H9 (cell line): ENCODE results near the gene SIL1. TPM values are rescaled to one million over a fixed set of nuclear protein-coding genes. Genes with fewer than 3 reads are reported as not detected.
A peak's percentile ranks its signal among the peaks of the same experiment; 100 is the strongest.

Experiments used
- DNase-seq: peaks from one replicate; pipeline ENCODE4 v3.0.0-alpha.2; 2017
- H2AFZ ChIP-seq: one replicate; pipeline ENCODE4 v1.6.1; 2013; ENCODE audit warnings: mild to moderate bottlenecking, low read length, control low read depth, moderate library complexity
- H2AK5ac ChIP-seq: 2 replicates; pipeline ENCODE4 v1.6.1; 2013; ENCODE audit warnings: low read length, control low read depth, mixed read lengths; ENCODE audit not compliant: insufficient read length
- H2BK120ac ChIP-seq: one replicate; pipeline ENCODE4 v1.6.1; 2013; ENCODE audit warnings: low read depth, mild to moderate bottlenecking, low read length, control low read depth, inconsistent platforms; ENCODE audit not compliant: poor library complexity, severe bottlenecking
- H2BK12ac ChIP-seq: 2 replicates; pipeline ENCODE4 v1.6.1; 2013; ENCODE audit warnings: low read length, control low read depth, mixed read lengths, low read depth; ENCODE audit not compliant: insufficient read length
- H2BK15ac ChIP-seq: 2 replicates; pipeline ENCODE4 v1.6.1; 2013; ENCODE audit warnings: low read depth, low read length, control low read depth
- H2BK20ac ChIP-seq: one replicate; pipeline ENCODE4 v1.6.1; 2013; ENCODE audit warnings: low read depth, mild to moderate bottlenecking, low read length, control low read depth, inconsistent platforms; ENCODE audit not compliant: poor library complexity, severe bottlenecking
- H2BK5ac ChIP-seq: 2 replicates; pipeline ENCODE4 v1.6.1; 2013; ENCODE audit warnings: low read length, control low read depth, mixed read lengths; ENCODE audit not compliant: insufficient read length
- H3K14ac ChIP-seq: 2 replicates; pipeline ENCODE4 v1.6.1; 2013; ENCODE audit warnings: low read length, control low read depth; ENCODE audit not compliant: insufficient read depth
- H3K18ac ChIP-seq: 2 replicates; pipeline ENCODE4 v1.6.1; 2013; ENCODE audit warnings: low read depth, mild to moderate bottlenecking, mixed read lengths, low read length, control low read depth; ENCODE audit not compliant: insufficient read length
- H3K23ac ChIP-seq: 2 replicates; pipeline ENCODE4 v1.6.1; 2013; ENCODE audit warnings: low read length, control low read depth, mixed read lengths, low read depth; ENCODE audit not compliant: insufficient read length
- H3K23me2 ChIP-seq: 2 replicates; pipeline ENCODE4 v1.6.1; 2013; ENCODE audit warnings: low read depth, mild to moderate bottlenecking, mixed read lengths, low read length, control low read depth; ENCODE audit not compliant: insufficient read length, poor library complexity, severe bottlenecking
- H3K27ac ChIP-seq: 2 replicates; pipeline ENCODE4 v1.5.1; 2013; ENCODE audit warnings: low read length, control low read depth, mixed read lengths, low read depth; ENCODE audit not compliant: insufficient read length
- H3K27me3 ChIP-seq: 2 replicates; pipeline ENCODE4 v1.6.1; 2013; ENCODE audit warnings: low read length, control low read depth, inconsistent platforms; ENCODE audit not compliant: insufficient read depth
- H3K4ac ChIP-seq: 2 replicates; pipeline ENCODE4 v1.6.1; 2013; ENCODE audit warnings: low read depth, mild to moderate bottlenecking, control low read depth, inconsistent platforms, low read length, moderate library complexity
- H3K4me1 ChIP-seq: 2 replicates; pipeline ENCODE4 v1.6.1; 2013; ENCODE audit warnings: low read length, control low read depth, inconsistent platforms; ENCODE audit not compliant: insufficient read depth
- H3K4me2 ChIP-seq: 2 replicates; pipeline ENCODE4 v1.6.1; 2013; ENCODE audit warnings: low read length, control low read depth, mixed read lengths; ENCODE audit not compliant: insufficient read length, insufficient read depth
- H3K56ac ChIP-seq: 2 replicates; pipeline ENCODE4 v1.6.1; 2013; ENCODE audit warnings: low read depth, mild to moderate bottlenecking, mixed read lengths, low read length, control low read depth; ENCODE audit not compliant: insufficient read length
- H3K79me1 ChIP-seq: 2 replicates; pipeline ENCODE4 v1.6.1; 2013; ENCODE audit warnings: low read depth, mild to moderate bottlenecking, moderate library complexity, low read length, control low read depth, inconsistent platforms; ENCODE audit not compliant: insufficient read depth, poor library complexity, severe bottlenecking
- H3K79me2 ChIP-seq: 2 replicates; pipeline ENCODE4 v1.6.1; 2013; ENCODE audit warnings: low read length, control low read depth, inconsistent platforms; ENCODE audit not compliant: insufficient read depth
- H3K9ac ChIP-seq: 2 replicates; pipeline ENCODE4 v1.6.1; 2013; ENCODE audit warnings: low read length, control low read depth, mixed read lengths; ENCODE audit not compliant: insufficient read length; ENCODE audit errors: extremely low read depth
- H3K9me3 ChIP-seq: one replicate; pipeline ENCODE4 v1.6.1; 2013; ENCODE audit warnings: low read depth, low read length, inconsistent platforms; ENCODE audit not compliant: control insufficient read depth
- H3T11ph ChIP-seq: one replicate; pipeline ENCODE4 v1.6.1; 2013; ENCODE audit warnings: mild to moderate bottlenecking, low read length, control low read depth, inconsistent platforms
- H4K20me1 ChIP-seq: one replicate; pipeline ENCODE4 v1.6.1; 2013; ENCODE audit not compliant: control insufficient read depth, insufficient read length, insufficient read depth
- H4K5ac ChIP-seq: 2 replicates; pipeline ENCODE4 v1.6.1; 2013; ENCODE audit warnings: low read depth, mild to moderate bottlenecking, mixed read lengths, low read length, control low read depth; ENCODE audit not compliant: insufficient read length
- H4K8ac ChIP-seq: replicated peaks from 2 replicates; pipeline ENCODE4 v1.6.1; 2013; ENCODE audit warnings: low read length, control low read depth, mixed read lengths, low read depth; ENCODE audit not compliant: insufficient read length
- H4K91ac ChIP-seq: 2 replicates; pipeline ENCODE4 v1.6.1; 2013; ENCODE audit warnings: low read depth, mild to moderate bottlenecking, moderate library complexity, mixed read lengths, low read length, control low read depth; ENCODE audit not compliant: insufficient read length
- H3K27ac Mint-ChIP-seq, 3 experiments: 2 replicates in 2 of 3; 3 replicates in 1 of 3; pipeline ENCODE4 v1.8.0; 2020 to 2021; ENCODE audit warnings: mixed read lengths in 3 of 3, mild to moderate bottlenecking in 1 of 3, moderate library complexity in 1 of 3
- H3K27me3 Mint-ChIP-seq: 2 replicates; pipeline ENCODE4 v1.8.0; 2021; ENCODE audit warnings: low read depth, mild to moderate bottlenecking, moderate library complexity, mixed read lengths
- H3K36me3 Mint-ChIP-seq, 3 experiments: 2 replicates in 2 of 3; 3 replicates in 1 of 3; pipeline ENCODE4 v1.8.0; 2020 to 2021; ENCODE audit warnings: low read depth in 3 of 3, mixed read lengths in 3 of 3; ENCODE audit not compliant: insufficient read depth in 1 of 3
- H3K4me1 Mint-ChIP-seq, 2 experiments: 2 replicates each; pipeline ENCODE4 v1.8.0; 2020; ENCODE audit warnings: mixed read lengths in 2 of 2
- H3K4me3 Mint-ChIP-seq, 2 experiments: 2 replicates in 1 of 2; 3 replicates in 1 of 2; pipeline ENCODE4 v1.8.0; 2020 to 2021; ENCODE audit warnings: mild to moderate bottlenecking in 2 of 2, mixed read lengths in 2 of 2, moderate library complexity in 1 of 2
- H3K9me3 Mint-ChIP-seq, 2 experiments: 2 replicates in 1 of 2; 3 replicates in 1 of 2; pipeline ENCODE4 v1.8.0; 2020; ENCODE audit warnings: mild to moderate bottlenecking in 2 of 2, mixed read lengths in 2 of 2, moderate library complexity in 1 of 2
- WGBS: extraction: QIAGEN DNeasy Blood & Tissue Kit; methylation state at CpG from one replicate; pipeline ENCODE4 v1.1.7; 2013; ENCODE audit warnings: missing lambda C conversion rate, low lambda C conversion rate, mixed read lengths; ENCODE audit not compliant: insufficient read length; ENCODE audit errors: extremely low coverage; 5-methylcytosine and 5-hydroxymethylcytosine counted together
- total RNA-seq: library from RNA; stranded (reverse); gene quantifications from 2 replicates; pipeline ENCODE4 v1.2.1, GENCODE V29; 2021
- TF ChIP-seq, protein P1 (sequence below): fragments of 200-600 bp; sonication (generic); conservative IDR thresholded peaks from 3 replicates; pipeline ENCODE4 v1.8.0; 2021; ENCODE audit warnings: antibody characterized with exemption, mild to moderate bottlenecking

SIL1 gene
- total RNA-seq, 1 experiment from 2014 or later = 10.6 TPM

DNA sequence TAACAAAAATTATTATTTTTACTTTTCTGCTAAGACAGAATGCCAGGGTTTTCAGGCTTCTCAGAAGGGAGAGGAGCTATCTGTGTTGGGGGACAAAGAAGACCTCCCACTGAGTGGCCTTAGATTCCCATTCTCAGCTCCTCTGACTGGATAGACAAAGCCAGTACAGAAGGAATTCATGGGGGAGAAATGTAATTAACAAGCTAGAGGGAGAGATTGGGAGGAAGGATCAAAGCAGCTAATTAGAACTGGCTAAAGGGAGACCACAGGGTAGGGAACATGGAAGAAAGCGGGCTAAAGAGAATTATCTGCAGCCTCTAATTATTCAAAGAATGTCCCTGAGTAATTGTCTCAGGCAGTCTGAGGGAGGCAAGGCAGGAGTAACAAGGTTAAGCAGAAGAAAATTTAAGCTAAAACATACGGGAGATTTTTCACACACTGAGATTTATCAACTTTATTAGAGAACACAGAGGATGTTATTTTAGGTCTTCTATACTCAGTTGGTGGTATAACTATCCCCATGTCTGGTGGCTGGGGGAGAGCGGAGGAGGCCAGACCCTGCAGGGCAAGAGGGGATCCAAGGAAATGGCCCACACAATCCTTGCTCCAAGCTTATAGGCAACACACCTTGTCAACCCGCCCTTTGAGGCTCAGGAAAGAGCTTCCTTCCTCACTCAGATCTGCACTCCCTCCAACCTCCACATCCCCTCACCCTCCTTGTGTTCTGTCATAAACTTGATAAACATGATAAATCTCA lies 235.4 kb downstream of the SIL1 start:
- TF ChIP-seq, protein P1, sequence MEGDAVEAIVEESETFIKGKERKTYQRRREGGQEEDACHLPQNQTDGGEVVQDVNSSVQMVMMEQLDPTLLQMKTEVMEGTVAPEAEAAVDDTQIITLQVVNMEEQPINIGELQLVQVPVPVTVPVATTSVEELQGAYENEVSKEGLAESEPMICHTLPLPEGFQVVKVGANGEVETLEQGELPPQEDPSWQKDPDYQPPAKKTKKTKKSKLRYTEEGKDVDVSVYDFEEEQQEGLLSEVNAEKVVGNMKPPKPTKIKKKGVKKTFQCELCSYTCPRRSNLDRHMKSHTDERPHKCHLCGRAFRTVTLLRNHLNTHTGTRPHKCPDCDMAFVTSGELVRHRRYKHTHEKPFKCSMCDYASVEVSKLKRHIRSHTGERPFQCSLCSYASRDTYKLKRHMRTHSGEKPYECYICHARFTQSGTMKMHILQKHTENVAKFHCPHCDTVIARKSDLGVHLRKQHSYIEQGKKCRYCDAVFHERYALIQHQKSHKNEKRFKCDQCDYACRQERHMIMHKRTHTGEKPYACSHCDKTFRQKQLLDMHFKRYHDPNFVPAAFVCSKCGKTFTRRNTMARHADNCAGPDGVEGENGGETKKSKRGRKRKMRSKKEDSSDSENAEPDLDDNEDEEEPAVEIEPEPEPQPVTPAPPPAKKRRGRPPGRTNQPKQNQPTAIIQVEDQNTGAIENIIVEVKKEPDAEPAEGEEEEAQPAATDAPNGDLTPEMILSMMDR = no peak
- no peak for DNase-seq
- peak overlapping the region in 1 of 3 experiments; percentile 80; a peak in 2 of 7 replicates for H3K27ac Mint-ChIP-seq

More for the DNA sequence above, 235.4 kb downstream of the SIL1 start:
- H3K36me3 Mint-ChIP-seq = no peaks in the 10 kb centered on the region
- Histone ChIP-seq H3K27ac (no peak overlapping the region), H3K4me2 (no peak overlapping the region), H4K5ac (no peak overlapping the region), H3K23ac (no peak overlapping the region), H4K8ac (no peak overlapping the region), H3K79me1 (no peaks in the 10 kb centered on the region), H3K18ac (no peak overlapping the region), H2BK120ac (no peak overlapping the region), H3K79me2 (no peaks in the 10 kb centered on the region), H4K20me1 (no peaks in the 10 kb centered on the region), H3K9ac (no peak overlapping the region), H2BK20ac (no peak overlapping the region), H4K91ac (no peak overlapping the region), H3K23me2 (no peaks in the 10 kb centered on the region), H3K14ac (no peak overlapping the region), H3K27me3 (no peaks in the 10 kb centered on the region), H3K56ac (no peak overlapping the region), H2BK12ac (no peak overlapping the region), H2BK5ac (no peak overlapping the region), H2AFZ (no peak overlapping the region), H3T11ph (no peak overlapping the region), H3K9me3 (no peaks in the 10 kb centered on the region), H2BK15ac (no peak overlapping the region), H2AK5ac (no peak overlapping the region), H3K4me1 (peaks cover 5% of the 10 kb centered on the region; the same call in 1 of the 2 replicates), H3K4ac (no peak overlapping the region)
- no peak overlapping the region for H3K4me3 Mint-ChIP-seq
- H3K9me3 Mint-ChIP-seq = no peaks in the 10 kb centered on the region
- H3K4me1 Mint-ChIP-seq = peaks cover 29 to 50% of the 10 kb centered on the region in 2 experiments
- no CpG with 5 or more reads among the region's 4 CpGs for WGBS
- H3K27me3 Mint-ChIP-seq = no peaks in the 10 kb centered on the region; the same call in 1 of the 2 replicates
